Endothelial cell of umbilical vein (primary cell): ENCODE results near the gene NPC1L1. TPM values are rescaled to one million over a fixed set of nuclear protein-coding genes. Genes with fewer than 3 reads are reported as not detected.
A peak's percentile ranks its signal among the peaks of the same experiment; 100 is the strongest.

Source experiments
- BruUV-seq: library from RNA; stranded (reverse); fragments of 400-500 nt; replicated peaks from 2 replicates; lab custom pipeline; 2021; lab: Mats Ljungman, UMichigan
- CTCF ChIA-PET: fragments of 300-600, 350-600 bp; sonication (Branson Sonifier 250); formaldehyde crosslinking; loops from one replicate; lab custom pipeline; 2021; ENCODE audit warnings: antibody characterized with exemption, inconsistent platforms; lab: Charles Lee
- POLR2A ChIA-PET: fragments of 300-600, 350-600 bp; sonication (Branson Sonifier 250); formaldehyde crosslinking; loops from one replicate; lab custom pipeline; 2021; ENCODE audit warnings: antibody characterized with exemption, inconsistent platforms; lab: Charles Lee
- DNase-seq: peaks from one replicate; pipeline ENCODE4 v3.0.0-alpha.2; 2011; ENCODE audit warnings: low read depth, low spot score
- FAIRE-seq: peaks from 2 replicates; lab custom pipeline; 2011; peaks lifted over from hg19 to GRCh38; lab: Jason Lieb, UNC
- H2AFZ ChIP-seq: 2 replicates; pipeline ENCODE4 v1.6.0; 2012; ENCODE audit warnings: low read depth, low read length, control low read depth, inconsistent platforms
- H3K27ac ChIP-seq: 2 replicates; pipeline ENCODE4 v1.5.1; 2011; ENCODE audit warnings: low read depth, mild to moderate bottlenecking, control low read depth, low read length, moderate library complexity; ENCODE audit not compliant: insufficient read depth
- H3K27me3 ChIP-seq, 2 experiments: 2 replicates each; pipeline versions ENCODE4 v1.6.0 to v1.6.1; 2011; ENCODE audit warnings: low read length in 2 of 2, mixed read lengths in 1 of 2; ENCODE audit not compliant: control insufficient read depth in 2 of 2, insufficient read depth in 2 of 2
- H3K36me3 ChIP-seq, 2 experiments: 2 replicates in 1 of 2; 3 replicates in 1 of 2; pipeline ENCODE4 v1.5.1; 2011; ENCODE audit warnings: low read length in 2 of 2, mild to moderate bottlenecking in 1 of 2, moderate library complexity in 1 of 2; ENCODE audit not compliant: control insufficient read depth in 2 of 2, insufficient read depth in 2 of 2; ENCODE audit errors: extremely low read depth in 1 of 2
- H3K4me1 ChIP-seq: 3 replicates; pipeline ENCODE4 v1.5.1; 2011; ENCODE audit warnings: mild to moderate bottlenecking, low read length; ENCODE audit not compliant: control insufficient read depth, insufficient read depth; ENCODE audit errors: extremely low read depth
- H3K4me2 ChIP-seq: 2 replicates; pipeline ENCODE4 v1.6.1; 2011; ENCODE audit warnings: low read length, control low read depth, mixed read lengths; ENCODE audit not compliant: insufficient read depth
- H3K4me3 ChIP-seq, 3 experiments: fragments of 200-600 bp in 1 of 3; sonication (generic), shearing (Covaris generic) in 1 of 3; replicated peaks in 1 of 3; 2 replicates each; pipeline ENCODE4 v1.5.1; 2011 to 2016; ENCODE audit warnings: control low read depth in 3 of 3, low read length in 3 of 3, mild to moderate bottlenecking in 2 of 3, inconsistent platforms in 1 of 3, low read depth in 1 of 3, moderate library complexity in 1 of 3; ENCODE audit not compliant: insufficient read depth in 1 of 3
- H3K79me2 ChIP-seq: 2 replicates; pipeline ENCODE4 v1.6.0; 2012; ENCODE audit warnings: low read length, inconsistent platforms; ENCODE audit not compliant: control insufficient read depth, insufficient read depth
- H3K9ac ChIP-seq: replicated peaks from 2 replicates; pipeline ENCODE3; 2011; ENCODE audit warnings: low read length, control low read depth; ENCODE audit not compliant: insufficient read depth; ENCODE audit errors: extremely low read depth
- H3K9me1 ChIP-seq: replicated peaks from 3 replicates; pipeline ENCODE4 v1.6.0; 2011; ENCODE audit warnings: mild to moderate bottlenecking, low read length; ENCODE audit not compliant: control insufficient read depth, insufficient read depth; ENCODE audit errors: extremely low read depth
- H3K9me3 ChIP-seq: replicated peaks from 2 replicates; pipeline ENCODE4 v1.5.1; 2012; ENCODE audit warnings: low read length, inconsistent platforms; ENCODE audit not compliant: control insufficient read depth, insufficient read depth
- H4K20me1 ChIP-seq: replicated peaks from 2 replicates; pipeline ENCODE3; 2011; ENCODE audit warnings: mild to moderate bottlenecking, low read length; ENCODE audit not compliant: control insufficient read depth, insufficient read depth; ENCODE audit errors: extremely low read depth
- FOS ChIP-seq: IDR thresholded peaks from 2 replicates; pipeline ENCODE4 v1.6.1; 2011; ENCODE audit warnings: mild to moderate bottlenecking, low read length, moderate library complexity, borderline replicate concordance; ENCODE audit not compliant: insufficient read depth
- MAX ChIP-seq: IDR thresholded peaks from 2 replicates; pipeline ENCODE4 v1.6.1; 2011; ENCODE audit not compliant: insufficient read depth, insufficient read length
- POLR2A ChIP-seq: IDR thresholded peaks from 2 replicates; pipeline ENCODE4 v1.6.1; 2012; ENCODE audit warnings: low read depth, mild to moderate bottlenecking, control low read depth, low read length
- POLR2AphosphoS5 ChIP-seq: IDR thresholded peaks from 2 replicates; pipeline ENCODE4 v1.6.1; 2012; ENCODE audit warnings: low read depth, mild to moderate bottlenecking, control low read depth, low read length, moderate library complexity; ENCODE audit not compliant: insufficient read depth
- dilution Hi-C: fragments of 300-500 bp; cut with MboI; formaldehyde crosslinking; loops from one replicate; pipeline ENCODE4 v1.15.0; 2019; ENCODE audit warnings: low sequenced_read_pairs; ENCODE audit not compliant: extremely low pct_ligation_motif_present
- intact Hi-C: fragments of 100-400 bp; cut with micrococcal nuclease; formaldehyde crosslinking; loops from one replicate; pipeline ENCODE4 v1.10.0; 2022
- polyA plus RNA-seq, 4 experiments: library from polyadenylated mRNA; depleted of rRNA in 3 of 4; stranded (reverse) in 3 of 4; unstranded in 1 of 4; fragments of >200 nt; gene quantifications; 2 replicates each; pipeline versions ENCODE4 v1.2.1 to v1.2.3, GENCODE V29; 2011 to 2012; ENCODE audit warnings: missing spikeins in 1 of 4
- total RNA-seq: library from RNA; stranded (reverse); gene quantifications from 2 replicates; pipeline ENCODE4 v1.2.3, GENCODE V29; 2021

NPC1L1 gene
- total and polyA plus RNA-seq, 2 donors (not counting 3 experiments of a cell fraction or from before 2014, with no cell fraction given), result not detected

DNA sequence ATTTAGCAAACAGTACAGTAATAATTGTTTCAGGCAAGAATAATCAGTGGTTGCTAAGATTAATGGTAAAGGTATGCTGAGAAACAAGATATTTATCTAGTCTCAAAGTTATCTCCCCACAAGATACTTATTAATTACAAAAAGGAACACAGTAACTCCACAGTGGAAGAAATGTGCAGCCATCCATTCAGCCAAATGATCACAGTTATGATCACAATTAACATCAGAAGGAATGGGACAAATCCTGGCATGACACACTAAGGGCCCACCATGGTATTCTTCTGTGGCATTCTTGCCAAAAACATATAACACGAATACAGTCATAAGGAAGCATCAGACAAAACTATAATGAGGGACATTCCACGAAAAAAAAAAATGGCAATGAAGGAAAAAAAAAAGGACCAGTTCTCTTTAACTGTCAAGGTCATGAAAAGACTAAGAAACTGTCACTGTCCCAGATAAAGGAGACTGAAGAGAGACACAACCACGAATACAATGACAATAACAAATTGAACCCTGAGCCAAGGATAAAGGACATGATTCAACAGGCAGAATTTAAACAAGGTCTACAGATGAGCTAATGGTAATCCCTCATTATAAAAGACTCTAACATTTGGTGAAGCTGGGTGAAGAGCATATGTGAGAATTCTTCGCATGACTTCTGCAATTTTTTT lies 71.5 kb downstream of the NPC1L1 start:
- peaks cover 47% of the 10 kb centered on the region for H3K4me1 ChIP-seq
- TF ChIP-seq POLR2AphosphoS5, result no peak
- FAIRE-seq (no peak), DNase-seq (no peak)
- dilution Hi-C loops (no loop called here), intact Hi-C loops (no loop called here)
- ChIA-PET POLR2A (no interaction called here), CTCF (interaction anchor here (0.7 to 2.4 kb wide), 4 partner anchors 9 to 121 kb away, joined by 3 to 10 read pairs (median 3); no protein-coding TSS in a partner anchor)
- no peaks in the 10 kb centered on the region for H4K20me1 ChIP-seq
- no peak overlapping the region for H3K4me2 ChIP-seq
- H3K9ac ChIP-seq, result no peak overlapping the region
- no peaks in the 10 kb centered on the region for H3K9me1 ChIP-seq
- no peak overlapping the region for H3K27ac ChIP-seq
- BruUV-seq, result no TSS peak
- H3K36me3 ChIP-seq, result no peaks in the 10 kb centered on the region
- H3K4me3 ChIP-seq, result no peak overlapping the region
- H3K79me2 ChIP-seq, result peaks cover 59% of the 10 kb centered on the region
- no peaks in the 10 kb centered on the region for H3K9me3 ChIP-seq
- no peaks in the 10 kb centered on the region for H3K27me3 ChIP-seq
- H2AFZ ChIP-seq, result no peak overlapping the region

DNA sequence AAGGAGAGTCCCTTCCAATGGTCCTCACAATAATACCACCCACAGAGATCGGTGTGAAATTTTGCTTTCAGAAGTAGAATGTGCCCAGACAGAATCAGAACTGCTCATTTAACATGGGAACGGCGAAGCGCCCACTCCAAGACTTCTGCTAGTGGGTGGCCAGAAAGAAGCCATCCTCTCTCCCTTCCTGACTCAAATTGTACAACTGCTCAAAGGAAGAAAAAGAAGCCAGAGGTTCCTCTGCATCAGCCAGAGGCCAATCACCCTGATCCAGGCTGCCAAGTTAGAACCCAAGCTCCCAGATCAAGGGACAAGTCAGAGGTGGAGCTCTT lies 73.9 kb downstream of the NPC1L1 start:
- dilution Hi-C loops, result no loop called here
- CTCF ChIA-PET, result interaction anchor here (0.9 to 1.3 kb wide), 2 partner anchors 120 to 249 kb away, joined by 5 to 6 read pairs; no protein-coding TSS in a partner anchor

More for the DNA sequence above, 73.9 kb downstream of the NPC1L1 start:
- Histone ChIP-seq H3K9me3 (no peaks in the 10 kb centered on the region), H3K36me3 (no peaks in the 10 kb centered on the region), H3K27ac (peak overlapping the region; percentile 45), H3K9ac (no peak overlapping the region), H2AFZ (no peak overlapping the region), H3K9me1 (no peaks in the 10 kb centered on the region), H3K79me2 (peaks cover 62% of the 10 kb centered on the region), H3K4me3 (no peak overlapping the region), H3K4me1 (peaks cover 30% of the 10 kb centered on the region), H3K27me3 (no peaks in the 10 kb centered on the region), H4K20me1 (no peaks in the 10 kb centered on the region), H3K4me2 (no peak overlapping the region)
- no peak for TF ChIP-seq POLR2A
- TF ChIP-seq FOS, result no peak
- no peak for TF ChIP-seq MAX
- POLR2A ChIA-PET, result interaction anchor here (0.7 kb wide), 2 partner anchors 88 to 399 kb away, joined by 3 to 5 read pairs; no protein-coding TSS in a partner anchor
- no peak for FAIRE-seq
- BruUV-seq, result no TSS peak
- intact Hi-C loops, result loop anchor here (2.0 kb wide), 1 partner anchor 68 kb away; no protein-coding TSS in a partner anchor
- DNase-seq, result no peak
